Daoy (cell line): Measurements from ENCODE around the gene IL32. TPM values are rescaled to one million over a fixed set of nuclear protein-coding genes. Genes with fewer than 3 reads are reported as not detected.

Source experiments
- DNase-seq: peaks from one replicate; pipeline ENCODE4 v3.0.0-alpha.2; 2015; ENCODE audit warnings: low read depth
- total RNA-seq: library from RNA; depleted of rRNA; stranded (reverse); fragments of >200 nt; shearing (Covaris generic); gene quantifications from 2 replicates; pipeline ENCODE4 v1.2.3, GENCODE V29; 2014

The IL32 gene
- total RNA-seq, 1 experiment from 2014 or later = 362 TPM

DNA sequence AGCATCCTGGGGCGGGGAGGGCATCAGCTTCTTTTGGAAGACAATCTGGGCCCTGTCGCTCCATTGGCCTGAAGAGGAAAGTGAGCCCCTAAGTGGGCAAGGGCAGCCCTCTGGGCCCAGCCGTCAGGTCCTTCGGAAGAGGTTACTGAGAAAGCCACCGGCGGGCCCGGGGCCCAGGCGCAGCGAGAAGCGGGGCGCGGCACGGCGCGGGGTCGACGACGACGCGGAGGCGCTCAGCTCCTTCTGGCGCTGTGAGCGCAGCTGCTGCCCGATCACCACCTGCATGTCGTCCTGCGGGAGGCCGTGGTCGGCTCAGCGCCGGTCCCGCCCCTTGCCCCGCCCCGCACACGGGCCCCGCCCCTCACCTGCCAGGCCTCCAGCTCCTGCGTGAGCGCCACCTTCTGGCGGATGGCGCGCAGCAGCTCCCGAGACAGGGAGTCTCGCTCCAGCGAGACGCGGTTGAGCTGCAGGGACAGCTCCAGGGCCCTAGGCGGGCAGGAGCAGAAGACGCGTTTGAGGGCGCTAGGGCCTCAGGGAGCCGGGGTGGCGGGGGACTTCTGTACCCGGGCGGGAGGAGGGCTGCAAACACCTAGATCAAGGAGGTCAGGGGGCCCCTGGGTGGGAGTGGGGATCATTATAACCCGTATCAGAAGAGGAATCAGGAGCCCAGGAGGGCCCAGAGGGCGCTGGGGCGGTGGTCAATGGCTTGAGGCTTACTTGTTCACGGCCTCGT is 37.3 kb upstream of the IL32 start:
- peak; percentile 83 for DNase-seq

DNA sequence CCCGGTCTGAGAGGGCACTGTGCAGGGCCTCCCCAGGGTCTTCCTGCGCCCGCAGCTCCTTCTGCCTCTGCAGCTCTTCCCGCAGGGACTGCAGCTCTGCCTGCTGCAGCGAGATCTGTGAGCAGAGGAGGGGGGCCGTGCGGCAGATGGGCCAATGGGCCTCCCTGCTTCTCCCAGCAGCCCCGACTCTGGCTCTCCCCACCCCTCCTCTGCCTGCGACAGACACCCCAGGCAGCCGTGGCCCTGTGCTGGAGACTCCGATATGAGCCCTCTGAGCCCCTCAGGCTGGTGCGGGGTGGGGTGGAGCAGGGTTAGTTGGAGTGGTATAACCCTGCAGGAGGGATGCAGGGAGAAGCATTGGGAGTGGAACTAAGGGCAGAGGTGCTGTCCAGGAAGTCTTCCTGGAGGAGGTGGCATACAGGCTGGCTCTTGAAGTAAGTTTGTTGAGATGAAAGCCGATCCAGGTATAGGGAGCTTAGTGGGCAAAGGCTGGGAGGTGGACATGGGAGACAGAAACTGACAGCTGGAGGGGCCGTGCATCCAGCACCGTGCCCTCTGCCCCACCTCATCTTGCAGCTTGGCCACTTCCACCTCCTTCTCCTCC is 36.6 kb upstream of the IL32 start:
- DNase-seq = no peak

DNA sequence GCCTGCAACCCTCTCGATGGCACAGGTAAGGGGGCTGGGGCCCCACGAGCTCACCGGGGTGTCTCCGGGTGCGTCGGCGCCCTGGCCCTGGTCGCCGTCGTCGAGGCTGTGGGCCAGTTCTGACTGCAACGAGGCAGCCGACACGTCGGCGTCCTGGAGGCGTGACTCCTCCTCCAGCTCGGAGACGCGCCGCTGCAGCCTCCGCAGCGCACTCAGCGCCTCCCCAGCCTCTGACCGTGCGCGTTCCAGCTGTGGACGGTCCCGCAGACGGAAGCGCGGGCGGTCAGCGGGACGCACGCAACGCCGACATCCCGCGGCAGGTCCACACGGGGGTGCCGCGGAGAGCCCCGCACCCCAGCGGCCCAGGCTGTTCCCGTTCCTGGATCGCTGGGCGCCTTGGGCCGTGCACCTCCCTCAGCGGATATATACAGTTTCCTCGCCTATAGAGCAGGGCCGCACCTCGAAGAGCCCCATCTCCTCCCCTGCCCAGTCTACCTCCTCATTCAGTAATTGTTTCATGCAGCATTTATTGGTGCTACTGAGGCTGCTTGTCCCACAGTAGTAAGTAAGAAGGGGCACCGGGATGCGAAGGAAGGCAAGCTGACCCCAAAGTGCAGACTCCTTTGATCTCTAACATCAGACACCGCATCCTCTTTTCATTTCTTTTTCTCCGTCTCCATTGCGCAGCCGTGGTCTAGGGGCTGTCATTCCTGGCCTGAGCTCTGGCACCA is 35.8 kb upstream of the IL32 start:
- DNase-seq = no peak

DNA sequence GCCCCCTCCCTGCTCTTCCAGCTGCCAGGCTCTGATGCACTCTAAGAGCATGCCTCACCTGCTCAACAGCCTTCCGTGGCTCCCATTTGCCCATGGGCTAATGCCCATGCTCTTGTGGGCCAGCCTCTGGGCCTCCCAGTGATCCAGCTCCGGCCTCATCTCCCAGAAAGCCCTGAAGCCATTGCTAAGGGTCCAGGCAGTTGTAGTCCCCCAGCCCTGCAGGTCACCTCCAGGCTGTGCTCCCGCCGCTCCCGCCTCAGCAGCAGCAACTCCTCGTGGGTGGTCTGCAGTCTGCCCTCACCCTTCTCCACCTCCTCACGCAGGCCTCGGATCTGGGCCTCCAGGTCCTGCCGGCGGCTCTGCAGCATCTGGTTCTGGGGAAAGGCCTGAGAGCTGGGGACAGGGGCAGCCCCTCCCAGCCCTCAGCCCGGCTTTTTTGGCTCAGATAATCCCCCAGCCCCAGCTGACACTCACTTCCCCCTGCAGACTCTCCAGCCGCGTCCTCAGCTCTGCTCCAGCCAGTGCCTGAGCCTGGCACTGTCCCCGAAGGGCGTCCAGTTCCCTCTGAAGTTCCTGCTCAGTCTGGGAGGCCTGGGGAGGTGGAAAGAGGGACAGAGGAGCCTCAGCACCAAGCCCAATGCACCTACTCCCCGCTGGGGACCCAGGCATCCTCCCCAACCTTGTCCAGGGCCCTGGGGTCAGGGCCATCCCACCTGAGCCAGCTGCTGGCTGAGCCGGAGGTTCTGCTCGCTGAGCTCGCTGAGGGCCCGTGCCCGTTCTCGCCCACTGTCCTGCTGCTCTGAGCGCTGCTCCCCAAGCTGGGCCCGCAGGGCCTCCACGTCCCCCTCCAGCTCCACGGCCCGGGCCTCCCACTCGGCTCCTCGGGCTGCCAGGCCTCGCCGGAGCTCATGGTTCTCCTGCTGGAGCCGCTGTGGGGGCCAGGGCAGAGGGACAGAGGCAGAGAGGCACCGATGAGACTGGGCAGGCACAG is 34.9 kb upstream of the IL32 start:
- DNase-seq = no peak

DNA sequence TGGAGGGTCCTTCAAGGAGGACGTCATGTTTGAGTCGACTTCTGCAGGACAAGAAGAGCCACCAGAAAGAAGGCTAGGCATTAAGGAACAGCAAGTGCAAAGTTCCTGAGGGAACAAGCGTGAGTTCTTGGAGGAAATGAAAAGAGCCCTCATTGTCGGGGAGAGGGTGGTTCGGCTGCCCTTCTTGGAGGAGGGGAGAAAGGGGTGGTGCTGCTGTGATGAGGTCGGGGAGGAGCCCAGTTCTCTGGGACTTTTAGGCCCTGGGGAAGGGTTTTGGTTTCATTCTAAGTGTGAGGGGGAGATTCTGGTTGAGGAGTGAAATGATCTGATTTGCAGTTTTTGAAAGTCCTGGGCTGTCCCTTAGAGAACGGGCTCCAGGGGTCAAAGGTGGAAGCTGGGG is 32.8 kb upstream of the IL32 start:
- DNase-seq = no peak

DNA sequence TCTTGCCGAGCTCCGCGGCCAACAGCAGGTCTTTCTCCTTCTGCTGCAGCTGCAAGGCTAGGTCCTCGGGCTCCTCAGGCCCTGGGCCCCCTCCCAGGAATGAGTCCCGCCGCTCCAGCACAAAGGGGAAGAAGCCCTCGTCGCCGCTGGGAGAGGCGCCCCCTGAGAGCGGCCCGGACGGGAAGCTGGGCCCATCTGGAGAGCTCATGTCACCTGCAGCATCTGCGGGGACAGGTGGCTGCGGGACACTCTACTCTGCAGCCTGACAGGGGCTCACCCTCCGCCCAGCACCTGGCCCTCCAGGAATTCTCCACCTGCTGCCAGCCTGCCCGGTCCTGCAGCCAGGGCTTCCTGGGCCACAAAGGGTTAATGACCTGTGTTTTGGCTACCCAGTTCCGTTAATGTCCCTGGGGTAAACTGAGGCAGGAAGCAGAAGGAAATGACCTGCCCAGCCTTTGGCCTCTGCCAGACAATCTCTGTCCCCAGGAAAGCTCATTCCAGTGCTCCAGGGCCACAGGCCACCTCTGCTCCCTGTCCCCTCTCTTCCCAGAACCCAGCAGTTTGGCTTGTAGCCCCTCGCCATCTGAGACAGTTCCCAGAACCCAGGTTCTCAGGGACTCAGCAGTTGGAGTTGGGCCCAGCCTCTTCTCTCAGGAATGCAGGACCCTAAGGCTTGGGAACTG is 30.0 kb upstream of the IL32 start:
- DNase-seq = no peak

DNA sequence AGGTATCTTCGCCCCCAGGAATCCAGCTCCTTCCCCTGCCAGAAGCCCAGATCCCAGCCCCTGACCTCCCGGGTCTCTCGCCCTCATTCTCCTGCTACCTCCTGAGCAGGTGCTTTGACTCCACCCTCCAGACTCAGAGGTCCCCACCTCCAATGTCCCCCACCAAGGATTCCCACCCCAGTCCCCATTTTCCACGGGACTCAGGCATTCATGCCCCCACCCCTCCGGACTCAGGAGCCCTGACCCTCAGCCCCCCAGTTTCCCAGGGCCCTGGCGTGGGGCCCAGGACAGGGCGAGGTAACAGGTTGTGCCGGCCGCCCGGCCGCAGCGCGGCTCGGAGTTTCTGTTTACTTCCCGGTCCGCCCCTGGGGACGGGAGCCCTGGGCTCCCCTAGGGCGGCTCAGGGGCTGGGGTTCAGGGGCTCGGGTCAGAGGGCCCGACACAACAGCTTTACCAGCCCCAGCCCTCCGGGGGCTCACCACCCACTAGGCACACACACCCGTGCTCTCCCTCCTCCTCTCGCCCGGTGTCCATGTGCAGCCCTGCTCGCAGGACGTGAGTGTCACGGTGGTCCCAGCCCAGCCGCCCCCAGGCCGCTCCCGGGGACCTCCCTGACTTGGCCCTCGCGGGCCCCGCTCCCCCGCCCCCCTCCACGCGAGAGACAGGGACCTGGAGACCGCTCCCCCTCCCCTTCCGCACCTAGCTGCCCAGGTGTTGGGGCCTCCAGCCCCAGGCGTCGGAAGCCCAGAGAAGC is 29.3 kb upstream of the IL32 start:
- DNase-seq = no peak

DNA sequence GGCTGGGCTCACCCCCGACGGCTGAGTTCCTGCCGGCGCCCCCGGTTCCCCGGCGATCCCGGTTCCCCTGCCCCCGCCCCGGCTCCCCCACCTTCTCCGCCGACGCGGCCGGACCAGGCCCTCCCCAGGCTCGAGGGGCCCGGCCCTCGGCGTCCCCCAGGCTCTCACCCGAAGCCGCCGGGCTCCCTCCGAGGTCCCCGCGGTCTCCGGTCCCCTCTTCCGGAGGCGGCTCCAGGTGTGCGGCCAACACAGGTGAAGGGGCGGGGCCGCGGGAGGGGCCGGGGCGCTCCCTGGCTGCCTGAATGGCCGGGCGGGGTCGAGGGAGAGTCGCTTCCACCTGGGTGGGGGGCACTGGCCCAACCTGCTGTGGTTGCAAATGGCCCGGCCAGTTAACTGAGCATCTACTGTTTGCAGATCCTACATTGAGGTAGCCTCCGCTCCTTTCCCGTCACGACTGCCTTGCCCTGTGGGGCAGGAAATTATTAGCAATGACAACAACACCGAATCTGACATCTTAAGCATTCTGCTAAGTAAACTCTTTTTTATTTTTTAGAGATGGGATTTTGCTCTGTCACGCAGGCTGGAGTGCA is 28.6 kb upstream of the IL32 start, which contains the start of gene BICDL2:
BICDL2 (minus strand) TSS at position 219 of the 590 bp plus-strand sequence. CDS start 1,448 bp downstream, outside the sequence.
- no peak for DNase-seq

DNA sequence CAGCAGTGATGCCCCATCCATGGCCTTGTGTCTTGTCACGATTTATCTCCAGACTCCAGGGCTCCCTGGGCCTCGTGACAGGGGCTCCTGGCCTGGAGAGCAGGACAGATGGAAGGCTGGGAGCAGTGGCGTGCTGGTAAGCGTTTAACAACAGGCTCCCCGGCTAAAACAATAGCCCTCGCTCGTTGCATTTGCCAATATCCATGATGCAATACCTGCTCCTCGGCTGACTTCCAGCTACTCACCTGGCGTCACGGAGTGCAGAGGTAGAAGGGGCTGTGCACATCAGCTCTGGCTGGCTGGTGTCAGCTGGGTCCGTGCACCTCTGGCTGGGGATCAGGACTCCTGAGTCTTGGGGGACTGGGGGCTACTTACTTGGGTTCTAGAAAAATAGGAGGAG is 27.2 kb upstream of the IL32 start:
- DNase-seq = no peak

DNA sequence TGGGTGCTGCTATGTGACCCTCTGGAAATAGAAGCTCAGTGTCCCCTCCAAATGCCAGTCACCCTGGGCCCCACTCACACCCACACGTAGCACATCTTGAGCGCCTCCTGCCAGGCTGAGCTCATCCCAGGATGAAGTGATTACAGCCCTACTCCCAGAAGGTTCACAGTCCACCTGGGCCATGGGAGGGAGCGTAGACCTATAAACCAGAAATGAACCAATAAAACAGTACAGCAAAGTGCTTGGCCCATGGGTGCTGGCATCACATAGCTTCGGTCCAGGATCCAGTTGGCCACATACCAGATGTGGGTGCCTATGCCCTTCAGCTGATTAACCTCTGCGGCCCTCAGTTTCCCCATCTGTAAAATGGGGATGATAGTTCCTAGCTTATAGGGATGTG is 26.5 kb upstream of the IL32 start:
- no peak for DNase-seq

DNA sequence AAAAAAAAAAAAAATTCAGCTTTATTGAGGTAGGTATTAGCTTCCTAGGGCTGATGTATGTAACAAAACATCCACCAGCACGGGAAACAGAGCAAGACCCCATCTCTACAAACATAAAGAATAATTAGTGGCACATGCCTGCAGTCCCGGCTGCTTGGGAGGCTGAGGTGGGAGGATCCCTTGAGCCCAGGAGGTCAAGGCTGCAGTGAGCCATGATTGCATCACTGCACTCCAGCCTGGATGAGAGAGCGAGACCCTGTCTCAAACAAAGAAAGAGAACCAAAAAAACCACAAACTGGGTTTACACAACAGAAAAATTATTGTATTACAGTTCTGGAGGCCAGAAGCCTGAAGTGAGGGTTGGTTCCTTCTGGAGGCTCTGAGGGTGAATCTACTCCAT is 23.1 kb upstream of the IL32 start:
- DNase-seq = no peak

DNA sequence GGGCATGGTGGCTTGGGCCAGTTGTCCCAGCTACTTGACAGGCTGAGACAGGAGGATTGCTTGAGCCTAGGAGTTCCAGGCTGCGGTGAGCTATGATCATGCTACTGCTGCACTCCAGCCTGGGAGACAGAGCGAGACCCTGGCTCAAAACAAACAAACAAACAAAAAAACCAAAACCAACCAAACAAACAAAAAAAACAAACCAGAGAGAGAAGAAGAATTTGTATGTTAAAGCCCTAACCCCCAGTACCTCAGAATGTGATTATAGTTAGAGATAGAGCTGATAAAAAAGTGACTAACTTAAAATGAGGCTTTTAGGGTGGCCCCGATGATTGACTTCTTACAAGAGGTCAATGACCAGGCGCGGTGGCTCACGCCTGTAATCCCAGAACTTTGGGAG is 20.7 kb upstream of the IL32 start:
- no peak for DNase-seq

DNA sequence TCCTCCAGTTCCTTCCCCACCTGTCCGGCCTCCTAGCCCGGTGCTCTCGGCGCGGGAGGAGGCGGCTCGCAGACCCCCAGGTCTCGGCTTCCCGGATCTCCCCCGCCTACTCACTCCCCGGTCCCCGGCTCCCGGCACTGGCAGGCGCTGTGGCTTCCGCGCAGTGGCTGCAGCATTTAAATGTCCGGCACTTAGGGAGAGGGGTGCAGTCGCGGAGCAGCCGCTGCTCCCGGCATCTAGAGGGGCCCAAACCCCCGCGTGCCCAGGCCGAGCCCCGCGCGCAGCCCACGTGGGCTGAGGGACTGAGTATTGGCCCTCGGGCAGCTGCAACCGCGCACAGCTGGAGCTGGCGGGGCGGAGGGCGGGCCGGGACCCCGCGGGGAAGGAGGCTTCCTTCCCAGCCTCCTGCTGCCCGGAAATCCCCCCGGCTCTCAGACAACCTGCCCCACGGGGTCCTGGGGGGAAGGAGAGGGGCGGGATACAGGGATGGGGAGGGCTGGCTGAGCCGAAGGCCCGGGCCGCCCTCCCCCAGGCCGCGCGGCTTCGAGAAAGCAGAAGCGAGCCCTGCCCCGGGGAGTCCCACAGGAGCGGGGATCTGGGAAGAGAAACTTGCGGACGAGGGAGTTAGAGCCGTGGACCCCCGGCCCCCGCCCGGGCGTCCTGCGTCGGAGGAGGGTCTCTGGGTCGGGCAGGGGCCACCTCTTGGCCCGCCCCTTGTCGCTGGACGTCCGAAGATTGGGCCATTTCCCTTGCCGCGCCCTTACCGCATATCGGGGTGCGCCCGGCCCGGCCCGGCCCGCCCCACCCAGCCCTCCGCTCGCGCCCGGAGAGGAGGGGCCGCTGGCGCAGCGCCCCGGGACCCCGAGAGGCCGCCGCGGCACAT is 19.4 kb upstream of the IL32 start, which contains the start of gene MMP25:
MMP25 (plus strand) TSS at position 804 of the 883 bp plus-strand sequence. CDS start 357 bp downstream, outside the sequence.
- no peak for DNase-seq

DNA sequence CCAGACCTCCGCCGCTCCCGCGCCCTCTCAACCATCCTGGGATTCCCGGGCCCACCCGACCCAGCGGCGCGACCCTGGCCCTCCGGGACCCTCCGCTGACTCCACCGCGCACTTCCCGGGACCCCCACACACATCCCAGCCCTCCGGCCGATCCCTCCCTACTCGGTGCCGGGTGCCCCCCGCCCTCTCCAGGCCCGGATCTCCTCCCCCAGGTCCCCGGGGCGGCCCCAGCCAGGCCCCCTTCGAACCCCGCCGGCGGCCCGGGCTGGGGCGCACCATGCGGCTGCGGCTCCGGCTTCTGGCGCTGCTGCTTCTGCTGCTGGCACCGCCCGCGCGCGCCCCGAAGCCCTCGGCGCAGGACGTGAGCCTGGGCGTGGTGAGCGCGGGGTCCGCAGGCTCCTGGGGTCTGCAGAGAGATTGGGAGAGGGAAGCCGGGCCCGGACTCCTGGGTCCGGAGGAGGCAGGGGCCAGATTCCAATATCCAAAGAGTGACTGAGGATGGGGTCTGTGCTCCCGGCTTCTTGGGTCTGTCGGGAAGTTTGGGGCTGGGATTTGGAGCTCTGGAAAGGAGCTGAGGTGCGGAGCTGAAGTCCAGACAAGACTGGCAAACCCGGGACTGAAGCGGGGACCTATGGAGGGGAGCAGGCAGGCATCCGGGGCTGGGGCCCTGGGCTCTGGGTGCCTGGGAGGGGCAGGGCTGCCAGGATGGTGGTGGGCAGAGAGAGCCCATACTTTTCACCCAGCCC is 18.6 kb upstream of the IL32 start:
- no peak for DNase-seq

DNA sequence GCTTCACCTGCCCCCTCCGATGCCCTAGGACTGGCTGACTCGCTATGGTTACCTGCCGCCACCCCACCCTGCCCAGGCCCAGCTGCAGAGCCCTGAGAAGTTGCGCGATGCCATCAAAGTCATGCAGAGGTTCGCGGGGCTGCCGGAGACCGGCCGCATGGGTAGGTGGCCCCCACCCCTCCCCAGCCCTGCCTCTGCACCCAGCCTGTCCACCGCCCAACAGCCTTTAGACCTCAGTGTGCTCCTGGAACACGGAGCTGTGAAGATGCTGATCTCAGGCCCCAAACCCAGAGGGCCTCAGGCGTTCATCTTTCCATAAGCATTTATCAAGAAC is 18.1 kb upstream of the IL32 start:
- DNase-seq = no peak

DNA sequence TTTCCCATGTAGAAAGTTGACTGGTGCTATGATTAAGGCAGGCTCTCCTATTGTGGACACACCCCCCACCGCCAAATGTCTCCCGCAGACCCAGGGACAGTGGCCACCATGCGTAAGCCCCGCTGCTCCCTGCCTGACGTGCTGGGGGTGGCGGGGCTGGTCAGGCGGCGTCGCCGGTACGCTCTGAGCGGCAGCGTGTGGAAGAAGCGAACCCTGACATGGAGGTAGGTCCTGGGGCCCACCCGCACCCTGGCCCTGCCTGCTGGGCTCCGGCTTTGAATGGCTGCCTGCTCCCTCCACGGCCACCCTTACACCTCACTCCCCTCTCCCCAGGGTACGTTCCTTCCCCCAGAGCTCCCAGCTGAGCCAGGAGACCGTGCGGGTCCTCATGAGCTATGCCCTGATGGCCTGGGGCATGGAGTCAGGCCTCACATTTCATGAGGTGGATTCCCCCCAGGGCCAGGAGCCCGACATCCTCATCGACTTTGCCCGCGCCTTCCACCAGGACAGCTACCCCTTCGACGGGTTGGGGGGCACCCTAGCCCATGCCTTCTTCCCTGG is 15.4 kb upstream of the IL32 start:
- no peak for DNase-seq

DNA sequence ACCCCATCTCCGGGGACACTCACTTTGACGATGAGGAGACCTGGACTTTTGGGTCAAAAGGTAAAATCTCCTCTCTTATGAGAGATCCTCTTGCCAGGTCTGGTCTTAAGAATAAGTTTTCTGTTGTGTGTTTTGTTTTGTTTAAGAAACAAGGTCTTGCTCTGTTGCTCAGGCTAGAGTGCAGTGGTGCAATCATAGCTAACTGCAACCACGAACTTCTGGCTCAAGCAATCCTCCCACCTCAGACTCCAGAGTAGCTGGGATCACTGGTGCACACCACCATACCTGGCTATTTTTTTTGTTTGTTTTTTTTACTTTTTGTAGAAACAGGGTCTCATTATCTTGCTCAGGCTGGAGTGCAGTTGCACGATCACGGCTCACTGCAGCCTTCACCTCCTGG is 15.0 kb upstream of the IL32 start:
- no peak for DNase-seq

DNA sequence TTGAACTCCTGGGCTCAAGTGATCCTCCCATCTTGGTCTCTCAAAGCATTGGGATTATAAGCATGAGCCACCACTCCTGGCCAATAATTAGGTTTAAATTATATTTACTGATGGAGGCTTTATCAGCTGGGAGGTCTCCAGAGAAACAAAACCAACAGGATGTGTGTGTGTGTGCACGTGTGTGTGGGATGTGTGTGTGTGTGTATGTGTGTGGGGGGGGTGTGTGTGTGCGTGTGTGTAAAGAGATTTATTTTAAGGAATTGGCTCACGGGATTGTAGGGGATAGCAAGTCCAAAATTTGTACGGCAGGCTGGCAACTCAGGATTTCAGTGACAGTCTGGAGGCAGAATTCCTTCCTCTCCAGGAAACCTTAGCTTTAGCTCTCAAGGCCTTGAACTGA is 14.4 kb upstream of the IL32 start:
- no peak for DNase-seq
